ENCODE results near the gene ZNF839. TPM values are rescaled to one million over a fixed set of nuclear protein-coding genes. Genes with fewer than 3 reads are reported as not detected.
"Not testable (repeated sequence)": the region's sequence is repeated elsewhere in the genome, so short reads cannot be mapped to it uniquely, and the experiment has no call there.

Gene ZNF839
- total RNA-seq, 1 donor = 12.5 TPM

- H3K9me3 ChIP-seq (ENCODE audit: low read depth, low read length) = no peaks in the 10 kb centered on the region
- H3K27me3 ChIP-seq (ENCODE audit: insufficient read depth, low read length) = no peaks in the 10 kb centered on the region
- no peak overlapping the region for H3K4me3 ChIP-seq (ENCODE audit: low read length)
- peaks cover 10% of the 10 kb centered on the region for H3K4me1 ChIP-seq (ENCODE audit: insufficient read depth, low read length)
Observed at GRCh38 chr14:102346645-102347044, 27.1 kb downstream of the ZNF839 start.

GRCh38 chr14:102348376-102348775 is 28.8 kb downstream of the ZNF839 start:
- Histone ChIP-seq H3K4me1 (ENCODE audit: insufficient read depth, low read length) (peaks cover 28% of the 10 kb centered on the region), H3K27me3 (ENCODE audit: insufficient read depth, low read length) (no peaks in the 10 kb centered on the region), H3K4me3 (ENCODE audit: low read length) (no peak overlapping the region), H3K9me3 (ENCODE audit: low read depth, low read length) (no peaks in the 10 kb centered on the region)

GRCh38 chr14:102351023-102351422 is 31.5 kb downstream of the ZNF839 start:
- Histone ChIP-seq H3K4me3 (ENCODE audit: low read length) (no peak overlapping the region), H3K9me3 (ENCODE audit: low read depth, low read length) (no peaks in the 10 kb centered on the region), H3K27me3 (ENCODE audit: insufficient read depth, low read length) (no peaks in the 10 kb centered on the region), H3K4me1 (ENCODE audit: insufficient read depth, low read length) (peaks cover 31% of the 10 kb centered on the region)

GRCh38 chr14:102351593-102351992 is 32.0 kb downstream of the ZNF839 start:
- not testable (repeated sequence) for H3K27me3 ChIP-seq (ENCODE audit: insufficient read depth, low read length); H3K9me3 ChIP-seq (ENCODE audit: low read depth, low read length); H3K4me3 ChIP-seq (ENCODE audit: low read length)
- peaks cover 31% of the 10 kb centered on the region for H3K4me1 ChIP-seq (ENCODE audit: insufficient read depth, low read length)

GRCh38 chr14:102352213-102352612 is 32.7 kb downstream of the ZNF839 start:
- H3K27me3 ChIP-seq (ENCODE audit: insufficient read depth, low read length) = no peaks in the 10 kb centered on the region
- no peak overlapping the region for H3K4me3 ChIP-seq (ENCODE audit: low read length)
- no peaks in the 10 kb centered on the region for H3K9me3 ChIP-seq (ENCODE audit: low read depth, low read length)
- H3K4me1 ChIP-seq (ENCODE audit: insufficient read depth, low read length) = peaks cover 31% of the 10 kb centered on the region

- no peaks in the 10 kb centered on the region for H3K9me3 ChIP-seq (ENCODE audit: low read depth, low read length)
- H3K4me1 ChIP-seq (ENCODE audit: insufficient read depth, low read length) = peaks cover 31% of the 10 kb centered on the region
- no peaks in the 10 kb centered on the region for H3K27me3 ChIP-seq (ENCODE audit: insufficient read depth, low read length)
- H3K4me3 ChIP-seq (ENCODE audit: low read length) = no peak overlapping the region
Observed at GRCh38 chr14:102353126-102353619, 33.6 kb downstream of the ZNF839 start.

- no peaks in the 10 kb centered on the region for H3K9me3 ChIP-seq (ENCODE audit: low read depth, low read length)
- H3K27me3 ChIP-seq (ENCODE audit: insufficient read depth, low read length) = no peaks in the 10 kb centered on the region
- H3K4me3 ChIP-seq (ENCODE audit: low read length) = no peak overlapping the region
- peaks cover 24% of the 10 kb centered on the region for H3K4me1 ChIP-seq (ENCODE audit: insufficient read depth, low read length)
Observed at GRCh38 chr14:102356280-102356679, 36.7 kb downstream of the ZNF839 start.

- Histone ChIP-seq H3K4me1 (ENCODE audit: insufficient read depth, low read length) (peaks cover 23% of the 10 kb centered on the region), H3K27me3 (ENCODE audit: insufficient read depth, low read length) (no peaks in the 10 kb centered on the region), H3K4me3 (ENCODE audit: low read length) (no peak overlapping the region), H3K9me3 (ENCODE audit: low read depth, low read length) (no peaks in the 10 kb centered on the region)
Observed at GRCh38 chr14:102359341-102359740, 39.8 kb downstream of the ZNF839 start.

- Histone ChIP-seq H3K4me1 (ENCODE audit: insufficient read depth, low read length) (peaks cover 24% of the 10 kb centered on the region), H3K9me3 (ENCODE audit: low read depth, low read length) (no peaks in the 10 kb centered on the region), H3K27me3 (ENCODE audit: insufficient read depth, low read length) (no peaks in the 10 kb centered on the region), H3K4me3 (ENCODE audit: low read length) (no peak overlapping the region)
Observed at GRCh38 chr14:102360388-102360787, 40.8 kb downstream of the ZNF839 start.

GRCh38 chr14:102362084-102362483 is 42.5 kb downstream of the ZNF839 start:
- peaks cover 24% of the 10 kb centered on the region for H3K4me1 ChIP-seq (ENCODE audit: insufficient read depth, low read length)
- no peaks in the 10 kb centered on the region for H3K27me3 ChIP-seq (ENCODE audit: insufficient read depth, low read length)
- H3K9me3 ChIP-seq (ENCODE audit: low read depth, low read length) = no peaks in the 10 kb centered on the region
- peak overlapping the region; percentile 66 for H3K4me3 ChIP-seq (ENCODE audit: low read length)

GRCh38 chr14:102362545-102363181 is 43.1 kb downstream of the ZNF839 start, which contains the start of the genes CINP and TECPR2:
CINP (minus strand) TSS chr14:102362890; CDS start chr14:102362851, 39 bp downstream.
TECPR2 (plus strand) TSS chr14:102362941; CDS start chr14:102376722, 13,781 bp downstream.
- Histone ChIP-seq H3K4me3 (ENCODE audit: low read length) (peak within 1 kb of the TSS; percentile 66), H3K27me3 (ENCODE audit: insufficient read depth, low read length) (no peaks in the 10 kb centered on the region), H3K4me1 (ENCODE audit: insufficient read depth, low read length) (peaks cover 24% of the 10 kb centered on the region), H3K9me3 (ENCODE audit: low read depth, low read length) (no peaks in the 10 kb centered on the region)

- no peaks in the 10 kb centered on the region for H3K27me3 ChIP-seq (ENCODE audit: insufficient read depth, low read length)
- no peaks in the 10 kb centered on the region for H3K9me3 ChIP-seq (ENCODE audit: low read depth, low read length)
- H3K4me3 ChIP-seq (ENCODE audit: low read length) = peak overlapping the region; percentile 66
- H3K4me1 ChIP-seq (ENCODE audit: insufficient read depth, low read length) = peaks cover 24% of the 10 kb centered on the region
Observed at GRCh38 chr14:102363182-102363943, 43.8 kb downstream of the ZNF839 start.

GRCh38 chr14:102370305-102370809 is 50.8 kb downstream of the ZNF839 start:
- H3K4me3 ChIP-seq (ENCODE audit: low read length) = peak overlapping the region; percentile 14
- no peaks in the 10 kb centered on the region for H3K27me3 ChIP-seq (ENCODE audit: insufficient read depth, low read length)
- peaks cover 21% of the 10 kb centered on the region for H3K4me1 ChIP-seq (ENCODE audit: insufficient read depth, low read length)
- H3K9me3 ChIP-seq (ENCODE audit: low read depth, low read length) = no peaks in the 10 kb centered on the region

GRCh38 chr14:102371361-102371760 is 51.8 kb downstream of the ZNF839 start:
- H3K27me3 ChIP-seq (ENCODE audit: insufficient read depth, low read length) = no peaks in the 10 kb centered on the region
- H3K4me1 ChIP-seq (ENCODE audit: insufficient read depth, low read length) = peaks cover 21% of the 10 kb centered on the region
- H3K4me3 ChIP-seq (ENCODE audit: low read length) = peak overlapping the region; percentile 14
- no peaks in the 10 kb centered on the region for H3K9me3 ChIP-seq (ENCODE audit: low read depth, low read length)

GRCh38 chr14:102373110-102373509 is 53.6 kb downstream of the ZNF839 start:
- H3K9me3 ChIP-seq (ENCODE audit: low read depth, low read length) = no peaks in the 10 kb centered on the region
- peaks cover 21% of the 10 kb centered on the region for H3K4me1 ChIP-seq (ENCODE audit: insufficient read depth, low read length)
- no peaks in the 10 kb centered on the region for H3K27me3 ChIP-seq (ENCODE audit: insufficient read depth, low read length)
- no peak overlapping the region for H3K4me3 ChIP-seq (ENCODE audit: low read length)

Data from mononuclear cell (primary cell).